Measurements from ENCODE around the gene OMD. TPM values are rescaled to one million over a fixed set of nuclear protein-coding genes. Genes with fewer than 3 reads are reported as not detected.

Gene OMD
- total RNA-seq, 4 donors from 2014 or later: 1.2 to 5.4 (median 4.5) TPM; not detected in 1

- Histone ChIP-seq H3K4me3 (no peak overlapping the region), H3K36me3 (no peaks in the 10 kb centered on the region), H3K27me3 (no peaks in the 10 kb centered on the region), H3K9me3 (no peaks in the 10 kb centered on the region), H3K4me1 (no peaks in the 10 kb centered on the region), H3K27ac (no peak overlapping the region)
- no peak for DNase-seq
- no peak for TF ChIP-seq POLR2A (IDR thresholded peaks at IDR 0.05)
- TF ChIP-seq CTCF (IDR thresholded peaks at IDR 0.05): peak in 2 of 6 experiments; percentile 7 to 28
These were observed 30.9 kb upstream of the OMD start for GRCh38 chr9:92455217-92455616.

- Histone ChIP-seq H3K4me3 (no peak overlapping the region), H3K9me3 (no peaks in the 10 kb centered on the region), H3K4me1 (no peaks in the 10 kb centered on the region), H3K27ac (no peak overlapping the region), H3K36me3 (no peaks in the 10 kb centered on the region), H3K27me3 (no peaks in the 10 kb centered on the region)
- no peak for DNase-seq
- TF ChIP-seq CTCF (IDR thresholded peaks at IDR 0.05) (no peak), POLR2A (IDR thresholded peaks at IDR 0.05) (no peak)
These were observed 22.3 kb upstream of the OMD start for GRCh38 chr9:92446536-92446935.

- Histone ChIP-seq H3K9me3 (no peaks in the 10 kb centered on the region), H3K4me1 (no peaks in the 10 kb centered on the region), H3K27ac (no peak overlapping the region), H3K27me3 (no peaks in the 10 kb centered on the region), H3K4me3 (no peak overlapping the region), H3K36me3 (no peaks in the 10 kb centered on the region)
- no peak for DNase-seq
- TF ChIP-seq CTCF (IDR thresholded peaks at IDR 0.05) (no peak), POLR2A (IDR thresholded peaks at IDR 0.05) (no peak)
These were observed 20.6 kb upstream of the OMD start for GRCh38 chr9:92444841-92445240.

- TF ChIP-seq CTCF (IDR thresholded peaks at IDR 0.05): no peak
- no peak for TF ChIP-seq POLR2A (IDR thresholded peaks at IDR 0.05)
- no peaks in the 10 kb centered on the region for H3K9me3 ChIP-seq
- H3K36me3 ChIP-seq: no peaks in the 10 kb centered on the region
- no peaks in the 10 kb centered on the region for H3K27me3 ChIP-seq
- no peak overlapping the region for H3K4me3 ChIP-seq
- no peaks in the 10 kb centered on the region for H3K4me1 ChIP-seq
- DNase-seq: no peak
- H3K27ac ChIP-seq: no peak overlapping the region
These were observed 16.4 kb upstream of the OMD start for GRCh38 chr9:92440751-92441046.

GRCh38 chr9:92439921-92440750 lies 15.9 kb upstream of the OMD start:
- no peaks in the 10 kb centered on the region for H3K9me3 ChIP-seq
- DNase-seq: no peak
- no peak for TF ChIP-seq POLR2A (IDR thresholded peaks at IDR 0.05)
- TF ChIP-seq CTCF (IDR thresholded peaks at IDR 0.05): no peak
- no peaks in the 10 kb centered on the region for H3K27me3 ChIP-seq
- no peak overlapping the region for H3K27ac ChIP-seq
- H3K36me3 ChIP-seq: no peaks in the 10 kb centered on the region
- no peak overlapping the region for H3K4me3 ChIP-seq
- no peaks in the 10 kb centered on the region for H3K4me1 ChIP-seq

Measured in Peyer's patch (tissue), 4 donors.